A673 (cell line): ENCODE results near the gene KMO. TPM values are rescaled to one million over a fixed set of nuclear protein-coding genes. Genes with fewer than 3 reads are reported as not detected.

Experiments
- BruUV-seq: library from RNA; stranded (reverse); fragments of 400-500 nt; replicated peaks from 2 replicates; lab custom pipeline; 2021; lab: Mats Ljungman, UMichigan
- CTCF ChIA-PET: fragments of 300-600 bp; sonication (Branson Sonifier 250); formaldehyde crosslinking; loops from one replicate; lab custom pipeline; 2022; ENCODE audit warnings: antibody characterized with exemption; lab: Charles Lee
- POLR2A ChIA-PET: fragments of 300-600 bp; sonication (Branson Sonifier 250); formaldehyde crosslinking; loops from one replicate; lab custom pipeline; 2022; ENCODE audit warnings: antibody characterized with exemption; ENCODE audit not compliant: low non-redundant PET; lab: Charles Lee
- DNase-seq: peaks from one replicate; pipeline ENCODE4 v3.0.0-alpha.2; 2015; ENCODE audit warnings: low spot score
- H3K27ac ChIP-seq: fragments of 200-600 bp; sonication (generic); 2 replicates; pipeline ENCODE4 v1.5.1; 2016; ENCODE audit warnings: mixed run types, low read depth, mild to moderate bottlenecking, mixed read lengths, antibody characterized with exemption, low read length; ENCODE audit not compliant: poor library complexity, severe bottlenecking
- H3K27me3 ChIP-seq: fragments of 200-600 bp; sonication (generic); replicated peaks from 2 replicates; pipeline ENCODE4 v1.6.1; 2017; ENCODE audit warnings: mixed run types, low read depth, mild to moderate bottlenecking, mixed read lengths, antibody characterized with exemption, low read length; ENCODE audit not compliant: insufficient read depth, poor library complexity
- H3K36me3 ChIP-seq: fragments of 200-600 bp; sonication (generic); 2 replicates; pipeline ENCODE4 v1.6.1; 2016; ENCODE audit warnings: mixed run types, mild to moderate bottlenecking, mixed read lengths, antibody characterized with exemption, low read length; ENCODE audit not compliant: insufficient read depth, poor library complexity, severe bottlenecking
- H3K4me1 ChIP-seq: fragments of 200-600 bp; sonication (generic); 2 replicates; pipeline ENCODE4 v1.6.1; 2017; ENCODE audit warnings: mixed run types, mild to moderate bottlenecking, mixed read lengths, antibody characterized with exemption, low read length; ENCODE audit not compliant: insufficient read depth, poor library complexity, severe bottlenecking
- H3K4me3 ChIP-seq: fragments of 200-600 bp; sonication (generic); 2 replicates; pipeline ENCODE4 v1.5.1; 2016; ENCODE audit warnings: low read depth, mixed run types, mild to moderate bottlenecking, mixed read lengths, low read length; ENCODE audit not compliant: poor library complexity, severe bottlenecking
- H3K9me3 ChIP-seq: fragments of 200-600 bp; sonication (generic); 2 replicates; pipeline ENCODE4 v1.6.1; 2016; ENCODE audit warnings: mixed run types, low read depth, mild to moderate bottlenecking, mixed read lengths, antibody characterized with exemption, low read length; ENCODE audit not compliant: poor library complexity, severe bottlenecking
- CTCF ChIP-seq: fragments of 300-800, 200-600 bp; sonication (generic); conservative IDR thresholded peaks from 2 replicates; pipeline ENCODE4 v1.5.1; 2017; ENCODE audit warnings: low read depth, mild to moderate bottlenecking, antibody characterized with exemption, low read length, moderate library complexity, mixed read lengths
- EZH2 ChIP-seq: fragments of 200-600 bp; sonication (generic); IDR thresholded peaks from 2 replicates; pipeline ENCODE4 v1.6.1; 2017; ENCODE audit warnings: borderline replicate concordance, low read depth, mild to moderate bottlenecking, mixed read lengths, antibody characterized with exemption, low read length; ENCODE audit not compliant: poor library complexity, severe bottlenecking
- intact Hi-C: fragments of 100-400 bp; cut with micrococcal nuclease; formaldehyde crosslinking; loops from one replicate; pipeline ENCODE4 v1.10.0; 2022; ENCODE audit not compliant: unreplicated experiment
- total RNA-seq: library from RNA; stranded (reverse); gene quantifications from 2 replicates; pipeline ENCODE4 v1.2.3, GENCODE V29; 2021

Gene KMO
- total RNA-seq, 1 experiment from 2014 or later: 11.8 TPM

DNA sequence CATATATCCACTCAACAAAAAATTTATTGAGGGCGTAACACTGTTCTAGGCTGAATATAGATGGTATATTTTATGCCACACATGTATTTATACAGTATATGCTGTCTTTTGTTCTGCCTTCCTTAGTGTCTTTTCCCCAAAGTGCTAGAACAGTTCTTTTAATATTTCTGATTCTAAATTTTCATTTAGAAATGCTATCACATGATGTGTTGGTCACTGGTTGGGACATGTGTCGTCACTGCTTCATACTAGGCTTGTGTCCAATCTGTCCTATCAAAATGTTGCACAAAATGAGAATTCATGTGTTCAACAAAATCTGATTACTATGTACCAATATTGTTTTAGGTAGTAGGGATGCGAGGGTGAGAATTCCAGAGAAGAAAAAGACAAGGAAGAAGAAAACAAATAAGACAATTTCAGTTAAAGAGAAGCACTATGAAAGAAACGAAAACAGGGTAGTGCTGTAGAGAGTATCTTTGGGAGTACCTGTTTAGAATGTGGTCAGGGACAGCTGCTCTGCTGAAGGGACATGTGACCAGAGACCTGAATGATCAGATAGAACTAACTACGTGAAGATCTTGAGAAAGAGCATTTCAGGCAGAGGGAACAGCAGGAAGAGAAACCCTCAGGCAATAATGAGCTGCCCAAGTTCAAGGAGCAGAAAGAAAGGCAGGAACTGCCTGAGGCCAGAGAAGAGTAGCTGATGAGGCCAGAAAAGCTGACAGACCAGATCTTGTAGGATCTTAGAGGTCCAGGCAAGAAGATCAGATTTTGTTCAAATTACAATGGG is 1.3 kb downstream of the KMO start:
- peak overlapping the region; percentile 48 for H3K4me3 ChIP-seq
- H3K9me3 ChIP-seq: no peaks in the 10 kb centered on the region
- no TSS peak for BruUV-seq
- no peaks in the 10 kb centered on the region for H3K36me3 ChIP-seq
- H3K4me1 ChIP-seq: peaks cover 5% of the 10 kb centered on the region
- no peak for DNase-seq
- ChIA-PET POLR2A (no interaction called here), CTCF (no interaction called here)
- H3K27ac ChIP-seq: peak overlapping the region; percentile 44
- TF ChIP-seq EZH2 (no peak), CTCF (no peak)
- no peaks in the 10 kb centered on the region for H3K27me3 ChIP-seq
- intact Hi-C loops: loop anchor here (5.0 to 10.0 kb wide), 4 partner anchors 74 to 451 kb away; partner anchors contain the start of gene EXO1

DNA sequence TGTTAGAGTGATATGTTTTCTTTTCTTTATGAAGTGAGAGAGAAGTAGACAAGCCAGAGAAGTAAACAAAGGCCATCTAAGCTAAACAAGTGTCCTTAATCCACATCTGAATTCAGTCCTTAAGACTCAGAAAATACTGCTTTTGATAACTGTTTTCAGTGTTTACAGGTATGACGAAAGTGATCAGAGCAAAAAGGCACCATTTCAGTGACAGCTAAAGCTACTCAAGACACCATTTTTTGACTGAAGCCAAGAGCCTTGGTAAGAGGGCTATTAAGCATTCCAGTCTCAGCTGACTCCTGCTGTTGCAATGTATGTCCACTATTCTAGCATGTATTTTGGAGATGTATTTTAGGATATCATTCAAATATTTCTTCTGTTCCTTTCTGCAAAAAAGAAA is 4.1 kb downstream of the KMO start:
- H3K9me3 ChIP-seq: no peaks in the 10 kb centered on the region
- H3K4me3 ChIP-seq: no peak overlapping the region
- no TSS peak for BruUV-seq
- no peaks in the 10 kb centered on the region for H3K36me3 ChIP-seq
- POLR2A ChIA-PET: no interaction called here
- DNase-seq: no peak
- no peak for TF ChIP-seq CTCF
- TF ChIP-seq EZH2: no peak
- no peak overlapping the region for H3K27ac ChIP-seq
- intact Hi-C loops: loop anchor here (10.0 kb wide), 1 partner anchor 448 kb away; no protein-coding TSS in a partner anchor
- no peaks in the 10 kb centered on the region for H3K4me1 ChIP-seq
- CTCF ChIA-PET: no interaction called here
- H3K27me3 ChIP-seq: no peaks in the 10 kb centered on the region

DNA sequence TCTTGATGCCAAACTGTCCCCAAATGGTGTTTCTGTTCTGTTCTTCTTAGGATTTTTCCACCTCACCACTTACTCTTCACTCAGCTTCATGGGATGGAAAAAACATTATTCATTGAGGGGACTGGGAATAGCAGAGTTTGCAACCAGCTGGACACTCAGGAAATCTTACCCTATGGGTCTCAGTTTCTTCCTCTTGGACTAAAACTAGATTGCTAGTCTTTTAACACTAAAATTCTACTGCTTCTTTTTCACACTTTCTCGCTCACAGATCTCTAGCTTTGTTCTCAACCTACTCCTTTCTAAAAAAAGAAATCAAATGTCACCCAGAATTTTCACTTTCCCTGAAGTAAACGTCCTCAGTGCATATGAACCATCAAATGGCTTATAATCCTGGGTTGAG is 4.8 kb downstream of the KMO start:
- POLR2A ChIA-PET: no interaction called here
- no peaks in the 10 kb centered on the region for H3K9me3 ChIP-seq
- H3K36me3 ChIP-seq: no peaks in the 10 kb centered on the region
- TF ChIP-seq CTCF (no peak), EZH2 (no peak)
- intact Hi-C loops: loop anchor here (10.0 kb wide), 1 partner anchor 448 kb away; no protein-coding TSS in a partner anchor
- no peaks in the 10 kb centered on the region for H3K27me3 ChIP-seq
- CTCF ChIA-PET: no interaction called here
- no peak for DNase-seq
- H3K27ac ChIP-seq: no peak overlapping the region
- BruUV-seq: no TSS peak
- peaks cover 3% of the 10 kb centered on the region for H3K4me1 ChIP-seq
- H3K4me3 ChIP-seq: no peak overlapping the region
